K562 (cell line): ENCODE data around the gene RNF11. TPM values are rescaled to one million over a fixed set of nuclear protein-coding genes. Genes with fewer than 3 reads are reported as not detected.
A peak's percentile ranks its signal among the peaks of the same experiment; 100 is the strongest.

Experiments
- ATAC-seq: fragments of 200-7000 bp; cut with Tn5 transposase; 3 replicates; pipeline ENCODE4 v1.9.1; 2020; ENCODE audit warnings: moderate library complexity
- BruUV-seq: library from RNA; stranded (reverse); fragments of 400-500 nt; replicated peaks from 2 replicates; lab custom pipeline; 2021; lab: Mats Ljungman, UMichigan
- CTCF ChIA-PET: fragments of 300-600 bp; formaldehyde crosslinking; extraction: SDS; loops from one replicate; lab custom pipeline; 2021; ENCODE audit warnings: low intra/inter-chr PET ratio; lab: Yijun Ruan, JAX
- POLR2A ChIA-PET: fragments of 300-600, 350-650 bp; sonication (Branson Sonifier 250); formaldehyde crosslinking; extraction: SDS; loops from one replicate; lab custom pipeline; 2021; ENCODE audit warnings: antibody characterized with exemption, inconsistent platforms; lab: Yijun Ruan, JAX
- DNase-seq, 4 experiments: peaks; one replicate each; pipeline versions ENCODE4 v3.0.0 to v3.0.0-alpha.2; 2011 to 2018; ENCODE audit warnings: low spot score in 3 of 4, mixed read lengths in 3 of 4; ENCODE audit errors: extremely low read depth in 1 of 4
- FAIRE-seq: peaks from 2 replicates; lab custom pipeline; 2011; peaks lifted over from hg19 to GRCh38; lab: Jason Lieb, UNC
- H2AFZ ChIP-seq: 2 replicates; pipeline ENCODE4 v1.6.0; 2011; ENCODE audit warnings: low read depth, low read length, control low read depth, inconsistent platforms
- H3K27ac ChIP-seq: fragments of 200-600 bp; 3 replicates; pipeline ENCODE4 v1.8.0; 2011; ENCODE audit warnings: low read depth, mild to moderate bottlenecking, control low read depth, inconsistent platforms, low read length, moderate library complexity, mixed read lengths; ENCODE audit errors: extremely low read depth
- H3K27me3 ChIP-seq, 2 experiments: fragments of 300-600 bp in 1 of 2; 2 replicates in 1 of 2; 3 replicates in 1 of 2; pipeline versions ENCODE4 v1.6.0 to v1.8.0; 2011; ENCODE audit warnings: inconsistent platforms in 2 of 2, low read length in 2 of 2, mild to moderate bottlenecking in 1 of 2, mixed read lengths in 1 of 2, moderate library complexity in 1 of 2; ENCODE audit not compliant: control insufficient read depth in 2 of 2, insufficient read depth in 2 of 2
- H3K36me3 ChIP-seq: fragments of 300-600 bp; 3 replicates; pipeline ENCODE4 v1.8.0; 2011; ENCODE audit warnings: mild to moderate bottlenecking, low read length, inconsistent platforms; ENCODE audit not compliant: control insufficient read depth, insufficient read depth
- H3K4me1 ChIP-seq, 2 experiments: fragments of 200-600 bp in 1 of 2; replicated peaks in 1 of 2; 2 replicates in 1 of 2; 3 replicates in 1 of 2; pipeline versions ENCODE4 v1.5.1 to v1.8.0; 2011; ENCODE audit warnings: inconsistent platforms in 2 of 2, low read length in 2 of 2, mild to moderate bottlenecking in 1 of 2, mixed read lengths in 1 of 2, moderate library complexity in 1 of 2; ENCODE audit not compliant: control insufficient read depth in 2 of 2, insufficient read depth in 2 of 2
- H3K4me2 ChIP-seq: 2 replicates; pipeline ENCODE4 v1.6.1; 2011; ENCODE audit warnings: low read length, control low read depth, inconsistent platforms, mixed read lengths; ENCODE audit not compliant: insufficient read depth
- H3K4me3 ChIP-seq: fragments of 200-600 bp; sonication (generic), shearing (Covaris generic); 2 replicates; pipeline ENCODE4 v1.5.1; 2016; ENCODE audit warnings: control low read depth, inconsistent platforms
- H3K79me2 ChIP-seq: fragments of 200-600 bp; 3 replicates; pipeline ENCODE4 v1.8.0; 2011; ENCODE audit warnings: low read length, inconsistent platforms; ENCODE audit not compliant: control insufficient read depth, insufficient read depth
- H3K9ac ChIP-seq, 2 experiments: 2 replicates each; pipeline versions ENCODE4 v1.6.0 to v1.6.1; 2011; ENCODE audit warnings: low read depth in 2 of 2, low read length in 2 of 2, control low read depth in 1 of 2, inconsistent platforms in 1 of 2, mild to moderate bottlenecking in 1 of 2, mixed read lengths in 1 of 2; ENCODE audit not compliant: insufficient read depth in 1 of 2
- H3K9me1 ChIP-seq: one replicate; pipeline ENCODE4 v1.6.0; 2011; ENCODE audit warnings: inconsistent platforms, mild to moderate bottlenecking, low read length, moderate library complexity; ENCODE audit not compliant: control insufficient read depth, insufficient read depth
- H3K9me3 ChIP-seq: replicated peaks from 2 replicates; pipeline ENCODE4 v1.5.1; 2011; ENCODE audit warnings: low read depth, low read length, inconsistent platforms; ENCODE audit not compliant: control insufficient read depth, insufficient read depth
- H4K20me1 ChIP-seq: replicated peaks from 2 replicates; pipeline ENCODE4 v1.6.1; 2011; ENCODE audit warnings: low read length, inconsistent platforms, mixed read lengths; ENCODE audit not compliant: control insufficient read depth, insufficient read depth
- ADNP ChIP-seq: fragments of 200-800 bp; sonication (Bioruptor generic); IDR thresholded peaks from 2 replicates; pipeline ENCODE4 v1.6.1; 2016; ENCODE audit warnings: missing genetic modification characterization, missing compliant biosample characterization
- CBX2 ChIP-seq: fragments of 200-600 bp; sonication (generic); IDR thresholded peaks from one replicate; pipeline ENCODE4 v1.6.1; 2012; ENCODE audit warnings: mild to moderate bottlenecking, low read length, inconsistent platforms; ENCODE audit not compliant: insufficient read depth, poor library complexity, severe bottlenecking
- HDAC2 ChIP-seq: fragments of 450-650 bp; IDR thresholded peaks from 2 replicates; pipeline ENCODE4 v1.6.1; 2016; ENCODE audit warnings: mild to moderate bottlenecking
- PTBP1 ChIP-seq: fragments of 200-400 bp; formaldehyde crosslinking; IDR thresholded peaks from 2 replicates; pipeline ENCODE4 v1.6.1; 2017; ENCODE audit warnings: low read depth, low read length
- ZBTB7A ChIP-seq: IDR thresholded peaks from 2 replicates; pipeline ENCODE4 v1.6.1; 2011; ENCODE audit warnings: low read depth, mild to moderate bottlenecking, low read length, moderate library complexity, borderline replicate concordance; ENCODE audit not compliant: control insufficient read depth
- WGBS: fragments of 100-300 bp; shearing (Covaris generic); methylation state at CpG from one replicate; pipeline ENCODE4 v1.1.6; 2016; ENCODE audit warnings: low coverage, mixed read lengths; ENCODE audit not compliant: insufficient coverage; ENCODE audit errors: missing lambda C conversion rate; 5-methylcytosine and 5-hydroxymethylcytosine counted together
- in situ Hi-C: fragments of 300-500 bp; cut with MboI; formaldehyde crosslinking; loops from 4 replicates; pipeline ENCODE4 v1.15.0; 2018; ENCODE audit warnings: inconsistent platforms, mixed read lengths
- intact Hi-C: fragments of 100-400 bp; cut with micrococcal nuclease; formaldehyde crosslinking; loops from 2 replicates; pipeline ENCODE4 v1.14.2; 2022
- polyA plus RNA-seq, 8 experiments: library from polyadenylated mRNA; depleted of rRNA in 4 of 8; stranded (reverse) in 5 of 8; unstranded in 3 of 8; fragments of >200 nt; fragmentation: Nextera tagmentation in 2 of 8; fragmentation: Illumina TruSeq in 1 of 8; extraction: Ambion mirVana in 2 of 8; extraction: Trizol in 1 of 8; gene quantifications; 2 replicates each; pipeline versions ENCODE4 v1.2.1 to v1.2.3, GENCODE V29; 2011 to 2014; ENCODE audit warnings: inconsistent platforms in 1 of 8, missing spikeins in 1 of 8
- total RNA-seq, 7 experiments: library from RNA; depleted of rRNA in 6 of 7; stranded (reverse); fragments of >200 nt in 6 of 7; fragmentation: Illumina TruSeq in 2 of 7; extraction: Trizol in 2 of 7; gene quantifications; 2 replicates each; pipeline versions ENCODE4 v1.2.1 to v1.2.3, GENCODE V29; 2011 to 2021; ENCODE audit warnings: low replicate concordance in 1 of 7
- TF ChIP-seq, protein P1 (sequence below): sonication (generic); formaldehyde crosslinking; IDR thresholded peaks from 2 replicates; pipeline ENCODE4 v1.8.0; 2022; ENCODE audit warnings: missing genetic modification reagents, mild to moderate bottlenecking, borderline replicate concordance

Gene RNF11
- total and polyA plus RNA-seq, 9 of the 15 experiments (the other 6 are each of a cell fraction or from before 2014, with no cell fraction given), result 5.7 to 34.3 (median 23.1) TPM

DNA sequence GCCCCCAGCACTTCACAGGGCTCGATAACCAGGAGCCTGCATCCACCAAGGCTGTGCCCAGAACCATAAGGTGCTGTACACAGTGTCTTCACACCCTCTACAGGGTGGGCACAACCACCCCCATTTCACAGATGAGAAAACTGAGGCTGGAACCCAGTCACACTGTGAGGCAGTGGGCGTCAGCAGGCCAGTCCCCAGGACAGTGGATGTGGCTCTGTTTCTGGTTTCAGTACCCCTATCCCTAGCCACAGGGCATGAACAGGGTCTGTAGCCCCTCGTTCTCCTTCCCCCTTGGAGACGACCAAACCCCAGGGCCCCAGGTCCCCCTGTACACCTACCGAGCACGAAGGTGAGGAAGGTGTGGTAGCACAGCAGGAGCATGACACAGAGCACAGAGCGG, 66.7 kb downstream of the RNF11 start (continued):
- TF ChIP-seq PTBP1 (0 out of 2 replicates have a peak, but pooled peaks have one; percentile 67), ADNP (tag) (peak; percentile 82), HDAC2 (0 out of 2 replicates have a peak, but pooled peaks have one; percentile 45)
- TF ChIP-seq, protein P1, sequence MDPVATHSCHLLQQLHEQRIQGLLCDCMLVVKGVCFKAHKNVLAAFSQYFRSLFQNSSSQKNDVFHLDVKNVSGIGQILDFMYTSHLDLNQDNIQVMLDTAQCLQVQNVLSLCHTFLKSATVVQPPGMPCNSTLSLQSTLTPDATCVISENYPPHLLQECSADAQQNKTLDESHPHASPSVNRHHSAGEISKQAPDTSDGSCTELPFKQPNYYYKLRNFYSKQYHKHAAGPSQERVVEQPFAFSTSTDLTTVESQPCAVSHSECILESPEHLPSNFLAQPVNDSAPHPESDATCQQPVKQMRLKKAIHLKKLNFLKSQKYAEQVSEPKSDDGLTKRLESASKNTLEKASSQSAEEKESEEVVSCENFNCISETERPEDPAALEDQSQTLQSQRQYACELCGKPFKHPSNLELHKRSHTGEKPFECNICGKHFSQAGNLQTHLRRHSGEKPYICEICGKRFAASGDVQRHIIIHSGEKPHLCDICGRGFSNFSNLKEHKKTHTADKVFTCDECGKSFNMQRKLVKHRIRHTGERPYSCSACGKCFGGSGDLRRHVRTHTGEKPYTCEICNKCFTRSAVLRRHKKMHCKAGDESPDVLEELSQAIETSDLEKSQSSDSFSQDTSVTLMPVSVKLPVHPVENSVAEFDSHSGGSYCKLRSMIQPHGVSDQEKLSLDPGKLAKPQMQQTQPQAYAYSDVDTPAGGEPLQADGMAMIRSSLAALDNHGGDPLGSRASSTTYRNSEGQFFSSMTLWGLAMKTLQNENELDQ (CRISPR knock-in tag), result no peak

DNA sequence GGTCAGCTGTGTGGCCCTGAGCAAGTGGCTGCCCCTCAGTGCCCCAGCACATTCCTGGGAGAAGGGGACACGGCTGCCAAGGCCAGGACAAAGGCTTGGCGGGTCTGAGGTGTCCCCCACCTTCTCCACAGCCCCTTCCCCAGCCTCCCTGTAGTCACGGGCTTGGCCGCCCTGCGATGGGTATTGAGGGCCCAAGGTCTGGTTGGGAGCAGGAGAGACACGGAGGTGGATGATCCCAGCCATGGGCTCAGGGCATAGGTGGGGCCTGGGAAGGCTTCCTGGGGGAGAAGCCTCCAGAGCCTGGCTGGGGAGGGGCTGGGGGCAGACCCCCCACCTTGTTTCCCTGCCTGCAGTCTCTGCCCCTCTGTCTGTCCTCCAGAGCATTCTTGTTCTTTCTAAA, 67.2 kb downstream of the RNF11 start:
- H4K20me1 ChIP-seq, result no peaks in the 10 kb centered on the region
- no peaks in the 10 kb centered on the region for H3K36me3 ChIP-seq
- no peak for FAIRE-seq
- H3K79me2 ChIP-seq, result no peaks in the 10 kb centered on the region
- intact Hi-C loops (no loop called here), in situ Hi-C loops (no loop called here)
- TF ChIP-seq ZBTB7A (peak; percentile 30; the same call in 1 of the 2 replicates), CBX2 (no peak)
- no peak overlapping the region for H3K4me3 ChIP-seq
- no peak for DNase-seq
- H3K9me1 ChIP-seq, result no peaks in the 10 kb centered on the region
- no peaks in the 10 kb centered on the region for H3K27me3 ChIP-seq
- 81% methylated on average over 5 of the region's 6 CpGs for WGBS
- H3K4me2 ChIP-seq, result no peak overlapping the region
- no peak; the same call in 2 of the 3 replicates for ATAC-seq
- POLR2A ChIA-PET, result interaction anchor here (1.0 kb wide), 1 partner anchor 28 kb away, joined by 3 read pairs; no protein-coding TSS in a partner anchor
- peak overlapping the region in 1 of 2 experiments; percentile 80; a peak in 2 of 4 replicates for H3K9ac ChIP-seq
- peak overlapping the region; percentile 64; the same call in 1 of the 2 replicates for H2AFZ ChIP-seq
- H3K27ac ChIP-seq, result no peak overlapping the region
- no TSS peak for BruUV-seq
- CTCF ChIA-PET, result no interaction called here
- H3K4me1 ChIP-seq, result peaks cover 11 to 48% of the 10 kb centered on the region in 2 experiments; a peak in 4 of 5 replicates
- H3K9me3 ChIP-seq, result no peaks in the 10 kb centered on the region
